Left lobe of liver (tissue), 2 donors: Measurements from ENCODE around the gene OGDH. TPM values are rescaled to one million over a fixed set of nuclear protein-coding genes. Genes with fewer than 3 reads are reported as not detected.
"Not testable (repeated sequence)": the region's sequence is repeated elsewhere in the genome, so short reads cannot be mapped to it uniquely, and the experiment has no call there.

ENCODE experiments used
- ATAC-seq: fragments of 200-7000 bp; cut with Tn5 transposase; one replicate; pipeline ENCODE4 v1.9.1; 2020; ENCODE audit warnings: mild to moderate bottlenecking, moderate library complexity
- DNase-seq: peaks from one replicate; pipeline ENCODE4 v3.0.0-alpha.2; 2020; ENCODE audit warnings: low spot score
- total RNA-seq: library from RNA; stranded (reverse); gene quantifications from one replicate; pipeline ENCODE4 v1.2.1, GENCODE V29; 2021
- donor health status: DM: no; HTN: no; CAD: no; lungs with moderate emphysema.
- donor health status: DM: no; HTN: yes; CAD: no.

OGDH gene
- total RNA-seq, 1 donor from 2014 or later = 50.9 TPM

DNA sequence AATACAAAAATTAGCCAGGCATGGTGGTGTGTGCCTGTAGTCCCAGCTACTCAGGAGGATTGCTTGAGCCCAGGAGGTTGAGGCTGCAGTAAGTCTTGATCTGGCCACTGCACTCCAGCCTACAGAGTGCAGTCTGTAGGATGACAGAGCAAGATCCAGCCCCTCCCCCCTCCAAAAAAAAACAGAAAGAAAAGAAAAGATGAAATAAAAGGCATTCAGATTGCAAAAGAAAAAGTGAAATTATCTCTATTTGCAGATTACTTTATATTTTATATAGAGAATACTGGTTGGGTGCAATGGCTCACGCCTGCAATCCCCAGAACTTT, 121.5 kb downstream of the OGDH start:
- DNase-seq (no peak), ATAC-seq (no peak)

DNA sequence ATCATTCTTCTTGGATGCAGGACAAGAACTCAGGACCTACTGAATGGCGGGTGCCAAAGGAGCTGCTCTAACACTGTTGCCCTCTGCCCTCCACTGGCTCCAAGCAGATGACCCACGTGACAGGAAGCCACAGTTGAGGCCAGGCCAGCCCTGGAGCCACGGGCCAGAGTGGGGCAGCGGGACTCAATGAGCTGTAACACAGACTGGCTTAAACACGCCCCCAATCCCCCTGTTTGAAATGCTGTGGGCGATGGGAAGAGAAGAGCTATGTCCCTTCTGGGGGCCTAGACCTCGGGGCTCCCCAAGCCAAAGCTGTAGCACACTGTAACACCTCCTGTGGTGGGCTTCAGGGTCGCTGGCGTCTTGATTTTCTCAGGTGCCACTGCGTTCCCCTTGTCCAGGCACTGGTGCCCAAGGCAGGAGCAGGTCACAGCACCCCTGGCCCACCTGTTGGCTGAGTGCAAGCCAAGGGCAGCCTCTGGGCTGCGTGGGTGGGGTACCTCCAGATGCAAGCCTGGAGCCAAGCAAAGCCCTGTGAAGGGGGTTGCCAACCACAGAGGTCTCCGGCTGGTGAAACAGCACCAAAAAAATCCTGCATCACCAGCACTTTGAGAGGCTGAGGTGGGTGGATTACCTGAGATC, 123.6 kb downstream of the OGDH start:
- ATAC-seq = peak; percentile 62

DNA sequence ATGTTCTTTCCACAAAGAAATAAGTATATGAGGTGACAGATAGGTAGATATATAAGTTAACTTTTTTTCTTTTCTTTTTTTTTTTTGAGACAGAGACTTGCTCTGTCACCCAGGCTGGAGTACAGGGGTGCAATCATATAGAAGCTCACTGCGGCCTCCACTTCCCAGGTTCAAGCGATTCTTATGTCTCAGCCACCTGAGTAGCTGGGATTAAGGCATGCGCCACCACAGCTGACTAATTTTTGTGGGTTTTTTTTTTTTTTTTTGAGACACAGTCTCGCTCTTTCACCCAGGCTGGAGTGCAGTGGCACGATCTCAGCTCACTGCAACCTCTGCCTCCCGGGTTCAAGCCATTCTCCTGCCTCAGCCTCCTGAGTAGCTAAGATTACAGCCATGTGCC, 126.5 kb downstream of the OGDH start:
- ATAC-seq = not testable (repeated sequence)

More for the DNA sequence above, 123.6 kb downstream of the OGDH start:
- DNase-seq = no peak

DNA sequence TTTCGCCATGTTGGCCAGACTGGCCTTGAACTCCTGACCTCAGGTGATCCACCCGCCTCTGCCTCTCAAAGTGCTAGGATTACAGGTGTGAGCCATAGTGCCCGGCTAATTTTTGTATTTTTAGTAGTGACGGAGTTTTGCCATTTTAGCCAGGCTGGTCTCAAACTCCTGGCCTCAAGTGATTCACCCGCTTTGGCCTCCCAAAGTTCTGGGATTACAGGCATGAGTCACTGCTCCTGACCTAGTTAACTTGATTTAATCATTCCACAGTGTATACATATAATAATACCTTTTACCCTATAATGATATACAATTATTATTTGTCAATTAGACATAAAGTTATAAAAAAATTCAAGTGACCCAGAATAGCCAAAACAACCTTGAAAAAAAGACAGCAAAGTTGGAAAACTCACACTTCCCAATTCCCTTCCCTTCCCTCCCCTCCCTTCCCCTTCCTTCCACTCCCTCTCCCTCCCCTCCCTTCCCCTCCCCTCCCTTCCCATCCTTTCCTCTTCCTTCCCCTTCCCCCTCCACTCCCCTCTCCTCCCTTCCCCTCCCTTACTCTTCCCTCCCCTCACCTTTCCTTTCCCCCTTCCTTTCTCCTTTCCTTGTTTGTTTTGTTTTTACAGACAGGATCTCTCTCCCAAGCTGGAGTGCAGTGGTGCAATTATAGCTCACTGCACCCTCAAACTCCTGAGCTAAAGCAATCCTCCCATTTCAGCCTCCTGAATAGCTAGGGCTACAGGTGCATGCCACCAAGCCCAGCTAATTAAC, 127.5 kb downstream of the OGDH start:
- DNase-seq (no peak), ATAC-seq (no peak)

More for the DNA sequence above, 126.5 kb downstream of the OGDH start:
- not testable (repeated sequence) for DNase-seq

DNA sequence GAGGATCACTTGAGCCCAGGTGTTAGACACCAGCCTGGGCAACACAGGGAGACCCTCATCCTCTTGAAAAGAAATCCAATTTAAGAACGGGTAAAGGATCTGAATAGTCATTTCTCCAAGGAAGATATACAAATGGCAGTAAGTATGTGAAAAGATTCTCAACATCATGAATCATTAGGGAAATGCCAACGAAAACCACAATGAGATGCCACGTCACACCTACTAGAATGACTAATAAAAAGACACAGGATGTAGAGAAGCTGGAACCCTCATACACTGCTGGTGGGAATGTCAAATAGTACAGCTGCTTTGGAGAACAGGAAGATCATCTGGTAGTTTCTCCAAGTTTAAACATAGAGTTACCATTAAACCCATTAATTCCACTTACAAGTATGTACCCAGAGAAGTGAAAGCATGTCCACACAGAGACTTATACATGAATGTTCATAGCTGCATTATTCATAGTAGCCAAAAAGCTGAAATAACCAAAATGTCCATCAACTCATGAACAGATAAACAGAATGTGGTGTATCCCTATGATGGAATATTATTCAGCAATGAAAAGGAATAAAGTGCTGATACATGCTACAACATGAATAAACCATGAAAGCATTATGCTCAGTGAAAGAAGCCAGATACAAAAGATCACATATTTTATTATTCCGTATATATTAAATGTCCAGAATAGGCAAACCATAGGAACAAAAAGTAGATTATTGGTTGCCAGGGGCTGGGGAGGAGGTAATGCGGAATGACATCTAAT, 129.2 kb downstream of the OGDH start:
- ATAC-seq = no peak
- DNase-seq = no peak

GRCh38 chr7:44736896-44737295, 130.5 kb downstream of the OGDH start:
- ATAC-seq (no peak), DNase-seq (no peak)

- no peak for DNase-seq
- no peak for ATAC-seq
Measured at GRCh38 chr7:44738051-44738723, 131.8 kb downstream of the OGDH start.

DNA sequence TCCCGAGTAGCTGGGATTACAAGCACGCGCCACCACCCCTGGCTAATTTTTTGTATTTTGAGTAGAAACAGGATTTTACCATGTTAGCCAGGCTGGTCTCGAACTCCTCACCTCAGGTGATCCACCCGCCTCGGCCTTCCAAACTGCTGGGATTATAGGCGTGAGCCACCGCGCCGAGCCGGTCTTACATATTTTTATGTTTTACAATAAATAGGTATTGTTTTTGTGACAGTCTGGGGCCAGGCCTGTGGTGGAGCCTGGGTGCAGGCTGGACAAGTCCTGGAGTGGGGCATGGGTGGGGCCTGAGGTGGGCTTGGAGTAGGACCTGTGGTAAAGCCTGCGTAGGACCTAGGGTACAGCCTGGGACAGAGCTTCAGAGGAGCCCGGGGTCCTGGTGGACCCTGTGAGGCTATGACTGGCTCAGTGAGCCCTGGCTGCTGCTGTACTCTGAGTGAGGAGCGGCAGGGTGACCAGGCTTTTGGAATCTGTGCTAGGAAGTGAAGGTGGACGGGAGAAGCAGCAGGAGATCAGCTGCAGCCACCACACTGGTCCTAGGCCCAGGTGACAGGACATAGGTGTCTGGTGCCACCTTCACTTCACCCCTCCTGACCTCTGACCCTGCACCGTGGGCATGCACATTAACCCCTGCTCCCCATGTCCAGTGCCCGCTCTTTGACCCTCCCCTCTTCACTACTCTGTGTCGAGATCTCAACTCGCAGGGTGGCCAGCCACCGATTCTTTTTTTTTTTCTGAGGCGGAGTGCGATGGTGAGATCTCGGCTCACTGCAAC, 132.6 kb downstream of the OGDH start:
- no peak for DNase-seq
- ATAC-seq = no peak

DNA sequence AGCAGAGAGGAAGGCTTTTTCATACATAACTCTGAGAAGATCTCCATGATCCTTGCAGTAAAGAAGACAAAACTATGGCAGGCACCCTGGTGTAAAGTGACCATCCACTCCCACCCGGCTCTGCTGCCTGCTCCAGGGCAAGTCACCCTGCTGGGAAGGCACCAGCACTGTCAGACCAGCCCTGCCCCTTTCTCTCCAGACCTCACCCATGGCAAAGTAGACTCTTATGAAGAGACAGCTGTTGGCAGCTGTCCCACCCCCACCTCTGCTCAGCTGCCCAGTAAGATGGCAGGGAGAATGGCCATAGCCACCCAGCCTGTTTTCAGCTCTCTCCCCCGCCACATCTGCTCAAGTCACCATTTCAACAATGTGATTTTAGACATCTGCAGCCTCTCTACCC, 133.6 kb downstream of the OGDH start:
- ATAC-seq (no peak), DNase-seq (no peak)

- DNase-seq = no peak
- ATAC-seq = no peak
Measured at GRCh38 chr7:44743750-44744149, 137.3 kb downstream of the OGDH start.

GRCh38 chr7:44748045-44748947, 141.9 kb downstream of the OGDH start, which contains the start of gene ZMIZ2:
ZMIZ2 (plus strand) TSS chr7:44748847; CDS start chr7:44756250, 7,403 bp downstream.
- peak; percentile 96 for ATAC-seq

GRCh38 chr7:44748948-44749731, 142.7 kb downstream of the OGDH start:
- ATAC-seq (no peak), DNase-seq (no peak)

More at GRCh38 chr7:44748045-44748947, 141.9 kb downstream of the OGDH start, which contains the start of gene ZMIZ2:
- peak; percentile 95 for DNase-seq

- ATAC-seq (no peak), DNase-seq (no peak)
Measured at GRCh38 chr7:44749992-44750391, 143.6 kb downstream of the OGDH start.

GRCh38 chr7:44750424-44750823, 144.0 kb downstream of the OGDH start:
- DNase-seq (no peak), ATAC-seq (no peak)

DNA sequence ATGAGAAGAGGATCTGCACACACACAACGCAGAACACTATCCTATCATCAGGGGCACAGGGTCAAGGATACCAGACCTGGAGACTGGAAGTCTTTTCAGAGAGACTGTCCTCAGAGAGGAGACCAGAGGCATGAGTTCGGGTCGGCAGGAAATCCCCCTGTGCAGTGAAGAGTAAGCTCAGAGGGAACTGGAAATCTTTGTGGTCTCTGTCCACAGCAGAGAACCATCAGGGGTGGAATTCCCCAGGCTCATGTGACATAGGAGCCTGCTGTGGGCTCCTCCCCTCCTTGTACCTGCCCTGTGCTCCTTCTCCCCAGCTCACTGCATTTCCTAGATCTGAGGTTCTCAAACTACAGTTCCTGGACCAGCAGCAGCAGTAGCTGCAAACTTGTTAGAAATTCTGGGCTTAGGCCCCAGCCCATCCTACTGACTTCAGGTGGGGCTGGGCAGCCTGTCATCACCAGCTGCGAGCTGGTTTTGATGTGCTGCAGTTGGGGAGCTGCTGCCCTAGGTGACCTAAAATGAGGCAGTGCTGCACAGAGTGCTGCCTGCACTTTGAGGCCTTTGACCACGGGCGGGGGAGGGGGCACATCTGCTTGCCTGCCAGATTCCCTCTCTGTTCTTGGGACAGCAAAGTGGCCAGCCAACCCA, 144.6 kb downstream of the OGDH start:
- peak; percentile 61 for ATAC-seq
- peak; percentile 78 for DNase-seq

- DNase-seq = no peak
- ATAC-seq = no peak
Measured at GRCh38 chr7:44752822-44753221, 146.4 kb downstream of the OGDH start.

- no peak for ATAC-seq
- no peak for DNase-seq
Measured at GRCh38 chr7:44754802-44755697, 148.6 kb downstream of the OGDH start.
